ENCODE results near the gene ABCC10. TPM values are rescaled to one million over a fixed set of nuclear protein-coding genes. Genes with fewer than 3 reads are reported as not detected.

ABCC10 gene
- total RNA-seq, 1 donor, result 26.4 TPM

DNA sequence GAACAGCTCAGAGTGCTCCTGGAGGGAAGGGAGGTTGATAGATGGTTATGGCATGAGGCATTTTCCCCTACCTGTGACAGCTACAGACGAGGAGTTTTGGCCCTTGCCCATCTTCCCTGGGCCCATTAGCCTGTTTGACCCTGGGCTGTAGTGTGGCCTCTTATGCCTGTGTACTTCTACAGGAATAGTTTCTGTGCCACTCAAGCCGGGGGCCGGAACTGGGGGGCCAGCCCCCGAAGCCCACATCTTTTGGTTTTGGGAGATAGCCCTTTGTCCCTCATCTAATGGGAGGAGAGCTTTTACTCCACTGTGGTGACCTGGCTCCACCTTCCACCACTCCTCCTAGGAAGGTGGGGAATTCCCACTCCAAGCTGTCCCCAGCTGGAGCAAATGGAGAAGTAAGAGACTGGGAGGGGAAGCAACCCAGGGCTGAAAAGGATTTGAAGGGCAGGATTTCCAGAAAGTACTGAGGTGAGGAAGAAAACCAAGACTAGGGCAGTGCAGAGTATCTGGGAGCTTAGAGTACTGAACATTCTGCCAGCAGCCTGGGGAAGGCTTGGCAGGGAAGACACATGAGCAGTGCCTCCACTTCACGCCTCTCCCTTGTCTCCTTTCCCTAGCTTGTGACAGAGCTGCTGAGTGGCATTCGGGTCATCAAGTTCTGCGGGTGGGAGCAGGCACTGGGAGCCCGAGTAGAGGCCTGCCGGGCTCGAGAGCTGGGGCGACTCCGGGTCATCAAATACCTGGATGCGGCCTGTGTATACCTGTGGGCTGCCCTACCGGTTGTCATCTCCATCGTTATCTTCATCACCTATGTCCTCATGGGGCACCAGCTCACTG lies 6.9 kb downstream of the ABCC10 start:
- TF ChIP-seq, protein P1, sequence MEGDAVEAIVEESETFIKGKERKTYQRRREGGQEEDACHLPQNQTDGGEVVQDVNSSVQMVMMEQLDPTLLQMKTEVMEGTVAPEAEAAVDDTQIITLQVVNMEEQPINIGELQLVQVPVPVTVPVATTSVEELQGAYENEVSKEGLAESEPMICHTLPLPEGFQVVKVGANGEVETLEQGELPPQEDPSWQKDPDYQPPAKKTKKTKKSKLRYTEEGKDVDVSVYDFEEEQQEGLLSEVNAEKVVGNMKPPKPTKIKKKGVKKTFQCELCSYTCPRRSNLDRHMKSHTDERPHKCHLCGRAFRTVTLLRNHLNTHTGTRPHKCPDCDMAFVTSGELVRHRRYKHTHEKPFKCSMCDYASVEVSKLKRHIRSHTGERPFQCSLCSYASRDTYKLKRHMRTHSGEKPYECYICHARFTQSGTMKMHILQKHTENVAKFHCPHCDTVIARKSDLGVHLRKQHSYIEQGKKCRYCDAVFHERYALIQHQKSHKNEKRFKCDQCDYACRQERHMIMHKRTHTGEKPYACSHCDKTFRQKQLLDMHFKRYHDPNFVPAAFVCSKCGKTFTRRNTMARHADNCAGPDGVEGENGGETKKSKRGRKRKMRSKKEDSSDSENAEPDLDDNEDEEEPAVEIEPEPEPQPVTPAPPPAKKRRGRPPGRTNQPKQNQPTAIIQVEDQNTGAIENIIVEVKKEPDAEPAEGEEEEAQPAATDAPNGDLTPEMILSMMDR (IDR thresholded peaks at IDR 0.05; ENCODE audit: extremely low read depth, low read depth, low read length), result no peak
- H2AFZ ChIP-seq (ENCODE audit: low read length), result no peak overlapping the region
- peaks cover 22% of the 10 kb centered on the region for H3K79me2 ChIP-seq (ENCODE audit: insufficient read depth, low read length)
- DNase-seq (ENCODE audit: insufficient read length, low spot score, missing footprints), result peak; percentile 38
- H3K9me3 ChIP-seq (ENCODE audit: low read depth, low read length), result no peaks in the 10 kb centered on the region
- H3K36me3 ChIP-seq (ENCODE audit: insufficient read depth, low read length), result peaks cover 51% of the 10 kb centered on the region
- H3K4me3 ChIP-seq (ENCODE audit: insufficient read depth, low read length), result no peak overlapping the region
- no peak overlapping the region for H3K27ac ChIP-seq (ENCODE audit: low read depth, low read length)
- H3K27me3 ChIP-seq (ENCODE audit: insufficient read depth, low read length), result no peaks in the 10 kb centered on the region
- peaks cover 15% of the 10 kb centered on the region for H3K4me1 ChIP-seq (ENCODE audit: insufficient read depth, low read length)
- peaks cover 5% of the 10 kb centered on the region for H4K20me1 ChIP-seq (ENCODE audit: insufficient read depth, low read length)
- no peak overlapping the region for H3K4me2 ChIP-seq (ENCODE audit: insufficient read depth, low read length)

DNA sequence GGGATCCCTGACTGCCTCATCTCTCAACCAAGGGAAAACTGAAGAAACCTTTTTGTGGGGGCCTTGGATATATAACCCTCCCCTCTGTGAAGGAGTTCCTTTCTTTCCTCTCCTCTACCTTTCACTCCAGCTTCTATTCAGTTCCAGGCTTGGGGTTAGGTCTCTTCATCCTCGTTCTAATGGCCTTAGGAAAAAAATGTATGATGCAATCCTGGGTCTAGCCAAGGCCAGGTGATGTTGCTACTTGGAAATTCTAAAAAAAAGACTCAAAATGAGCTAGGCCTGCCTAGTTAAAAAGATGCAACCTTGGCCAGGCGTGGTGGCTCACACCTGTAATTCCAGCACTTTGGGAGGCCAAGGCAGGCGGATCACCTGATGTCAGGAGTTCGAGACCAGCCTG lies 7.6 kb downstream of the ABCC10 start:
- H3K27me3 ChIP-seq (ENCODE audit: insufficient read depth, low read length), result no peaks in the 10 kb centered on the region
- H3K36me3 ChIP-seq (ENCODE audit: insufficient read depth, low read length), result peaks cover 51% of the 10 kb centered on the region
- H2AFZ ChIP-seq (ENCODE audit: low read length), result no peak overlapping the region
- peak; percentile 21 for DNase-seq (ENCODE audit: insufficient read length, low spot score, missing footprints)
- peaks cover 15% of the 10 kb centered on the region for H3K4me1 ChIP-seq (ENCODE audit: insufficient read depth, low read length)
- peaks cover 5% of the 10 kb centered on the region for H4K20me1 ChIP-seq (ENCODE audit: insufficient read depth, low read length)
- TF ChIP-seq, protein P1 (IDR thresholded peaks at IDR 0.05; ENCODE audit: extremely low read depth, low read depth, low read length), result no peak
- no peak overlapping the region for H3K4me2 ChIP-seq (ENCODE audit: insufficient read depth, low read length)
- H3K79me2 ChIP-seq (ENCODE audit: insufficient read depth, low read length), result peaks cover 15% of the 10 kb centered on the region
- no peak overlapping the region for H3K4me3 ChIP-seq (ENCODE audit: insufficient read depth, low read length)
- no peaks in the 10 kb centered on the region for H3K9me3 ChIP-seq (ENCODE audit: low read depth, low read length)
- no peak overlapping the region for H3K27ac ChIP-seq (ENCODE audit: low read depth, low read length)

DNA sequence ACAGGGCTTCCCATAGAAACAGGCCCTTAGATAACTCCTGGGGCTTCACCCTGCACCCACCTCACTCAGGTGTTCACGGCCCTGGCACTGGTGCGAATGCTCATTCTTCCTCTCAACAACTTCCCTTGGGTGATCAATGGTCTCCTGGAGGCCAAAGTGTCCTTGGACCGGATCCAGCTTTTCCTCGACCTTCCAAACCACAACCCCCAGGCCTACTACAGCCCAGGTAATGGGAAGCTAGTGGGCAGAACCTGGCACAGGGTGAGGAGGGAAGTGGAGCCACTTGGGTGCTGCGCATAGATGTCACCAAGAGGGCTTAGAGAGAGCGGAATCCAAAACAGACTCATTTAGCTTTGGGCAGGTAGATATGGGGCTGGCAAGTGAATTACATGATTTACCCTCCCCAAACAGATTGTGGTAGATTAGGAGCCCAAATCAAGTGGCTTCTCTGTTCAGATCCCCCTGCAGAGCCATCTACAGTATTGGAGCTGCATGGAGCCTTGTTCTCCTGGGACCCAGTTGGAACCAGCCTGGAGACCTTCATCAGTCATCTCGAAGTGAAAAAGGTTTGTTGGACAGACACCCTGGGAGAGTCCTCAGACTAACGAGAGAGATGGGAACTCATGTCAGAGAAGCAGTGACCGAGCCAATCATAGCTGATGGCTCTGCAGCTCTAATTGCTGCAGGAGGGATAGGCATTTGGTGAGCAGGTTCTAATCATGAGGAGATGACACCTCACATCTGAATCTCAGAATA lies 8.5 kb downstream of the ABCC10 start:
- no peaks in the 10 kb centered on the region for H3K9me3 ChIP-seq (ENCODE audit: low read depth, low read length)
- no peak overlapping the region for H2AFZ ChIP-seq (ENCODE audit: low read length)
- DNase-seq (ENCODE audit: insufficient read length, low spot score, missing footprints), result no peak
- TF ChIP-seq, protein P1 (IDR thresholded peaks at IDR 0.05; ENCODE audit: extremely low read depth, low read depth, low read length), result no peak
- no peak overlapping the region for H3K4me3 ChIP-seq (ENCODE audit: insufficient read depth, low read length)
- H3K79me2 ChIP-seq (ENCODE audit: insufficient read depth, low read length), result peaks cover 9% of the 10 kb centered on the region
- no peak overlapping the region for H3K4me2 ChIP-seq (ENCODE audit: insufficient read depth, low read length)
- H3K36me3 ChIP-seq (ENCODE audit: insufficient read depth, low read length), result peaks cover 49% of the 10 kb centered on the region
- peaks cover 15% of the 10 kb centered on the region for H3K4me1 ChIP-seq (ENCODE audit: insufficient read depth, low read length)
- H3K27me3 ChIP-seq (ENCODE audit: insufficient read depth, low read length), result no peaks in the 10 kb centered on the region
- peak overlapping the region; percentile 14 for H3K27ac ChIP-seq (ENCODE audit: low read depth, low read length)
- H4K20me1 ChIP-seq (ENCODE audit: insufficient read depth, low read length), result peaks cover 5% of the 10 kb centered on the region
